ENCODE measurements around the gene MYZAP.
A peak's percentile ranks its signal among the peaks of the same experiment; 100 is the strongest.

The MYZAP gene

GRCh38 chr15:57591822-57592367, at the start of gene MYZAP:
TSS of gene MYZAP (plus strand) at chr15:57591904. CDS start at chr15:57592035, 131 bp downstream.
- no peak for DNase-seq

GRCh38 chr15:57542505-57542817, 49.2 kb upstream of the MYZAP start:
- no peak for DNase-seq

- no peak for DNase-seq
Observed at GRCh38 chr15:57544848-57545480, 46.7 kb upstream of the MYZAP start.

GRCh38 chr15:57545995-57546394, 45.7 kb upstream of the MYZAP start:
- no peak for DNase-seq

- no peak for DNase-seq
Observed at GRCh38 chr15:57547243-57547755, 44.4 kb upstream of the MYZAP start.

- no peak for DNase-seq
Observed at GRCh38 chr15:57548351-57548750, 43.4 kb upstream of the MYZAP start.

GRCh38 chr15:57548835-57549234, 42.9 kb upstream of the MYZAP start:
- DNase-seq: no peak

- DNase-seq: no peak
Observed at GRCh38 chr15:57549935-57550334, 41.8 kb upstream of the MYZAP start.

GRCh38 chr15:57550640-57551039, 41.1 kb upstream of the MYZAP start:
- DNase-seq: no peak

- DNase-seq: peak; percentile 93
Observed at GRCh38 chr15:57551715-57552677, 39.7 kb upstream of the MYZAP start.

GRCh38 chr15:57552678-57553334, 38.9 kb upstream of the MYZAP start:
- DNase-seq: no peak

- DNase-seq: no peak
Observed at GRCh38 chr15:57553526-57553925, 38.2 kb upstream of the MYZAP start.

- no peak for DNase-seq
Observed at GRCh38 chr15:57554063-57554811, 37.5 kb upstream of the MYZAP start.

GRCh38 chr15:57554812-57555179, 36.9 kb upstream of the MYZAP start:
- DNase-seq: no peak

GRCh38 chr15:57555270-57555669, 36.4 kb upstream of the MYZAP start:
- no peak for DNase-seq

GRCh38 chr15:57556040-57556439, 35.7 kb upstream of the MYZAP start:
- DNase-seq: no peak

GRCh38 chr15:57557267-57557666, 34.4 kb upstream of the MYZAP start:
- DNase-seq: no peak

GRCh38 chr15:57557810-57558209, 33.9 kb upstream of the MYZAP start:
- no peak for DNase-seq

- DNase-seq: peak; percentile 40
Observed at GRCh38 chr15:57559875-57560274, 31.8 kb upstream of the MYZAP start.

- peak; percentile 66 for DNase-seq
Observed at GRCh38 chr15:57561041-57561711, 30.5 kb upstream of the MYZAP start.

- DNase-seq: no peak
Observed at GRCh38 chr15:57562196-57562769, 29.4 kb upstream of the MYZAP start.

GRCh38 chr15:57563416-57563815, 28.3 kb upstream of the MYZAP start:
- DNase-seq: no peak
